K562 (cell line): ENCODE data around the gene POLD2. TPM values are rescaled to one million over a fixed set of nuclear protein-coding genes. Genes with fewer than 3 reads are reported as not detected.

ENCODE experiments used
- ATF7 ChIP-seq: fragments of 450-650 bp; IDR thresholded peaks from 2 replicates; pipeline ENCODE4 v1.7.1; 2014; ENCODE audit warnings: mild to moderate bottlenecking, moderate library complexity
- BCOR ChIP-seq: fragments of 450-650 bp; IDR thresholded peaks from 2 replicates; pipeline ENCODE4 v1.6.1; 2016
- BRF2 ChIP-seq: IDR thresholded peaks from 3 replicates; pipeline ENCODE4 v1.6.1; 2011; ENCODE audit warnings: borderline replicate concordance, mild to moderate bottlenecking; ENCODE audit not compliant: insufficient read length, insufficient read depth
- CBX5 ChIP-seq: IDR thresholded peaks from 2 replicates; pipeline ENCODE4 v1.6.1; 2014; ENCODE audit warnings: low read depth, borderline replicate concordance
- CREB1 ChIP-seq, 2 experiments: sonication (generic) in 1 of 2; formaldehyde crosslinking in 1 of 2; IDR thresholded peaks; 2 replicates each; pipeline versions ENCODE4 v1.6.1 to v1.8.0; 2012 to 2022; ENCODE audit warnings: inconsistent platforms in 1 of 2, mild to moderate bottlenecking in 1 of 2, missing genetic modification reagents in 1 of 2, moderate library complexity in 1 of 2
- EP300 ChIP-seq: IDR thresholded peaks from 2 replicates; pipeline ENCODE4 v1.6.1; 2012; ENCODE audit warnings: low read length, improper control_type of control experiment
- FOXM1 ChIP-seq, 2 experiments: fragments of 450-650 bp in 1 of 2; sonication (generic) in 1 of 2; formaldehyde crosslinking in 1 of 2; IDR thresholded peaks; 2 replicates each; pipeline versions ENCODE4 v1.6.1 to v1.9.0; 2017 to 2022; ENCODE audit warnings: low read depth in 2 of 2, mild to moderate bottlenecking in 2 of 2, missing genetic modification reagents in 1 of 2, moderate library complexity in 1 of 2
- HDAC8 ChIP-seq: fragments of 450-650 bp; IDR thresholded peaks from 2 replicates; pipeline ENCODE4 v1.6.1; 2016; ENCODE audit warnings: mild to moderate bottlenecking, missing genetic modification characterization, moderate library complexity, missing compliant biosample characterization
- HIVEP1 ChIP-seq: fragments of 250-450 bp; sonication (Bioruptor Pico); IDR thresholded peaks from 2 replicates; pipeline ENCODE4 v1.4.0; 2020; ENCODE audit warnings: mild to moderate bottlenecking
- NEUROD1 ChIP-seq: fragments of 150-350 bp; IDR thresholded peaks from 2 replicates; pipeline ENCODE4 v1.6.1; 2014; ENCODE audit warnings: borderline replicate concordance, low read length, low read depth; ENCODE audit not compliant: partially characterized antibody
- NONO ChIP-seq, 2 experiments: fragments of 200-400 bp in 1 of 2; fragments of 450-650 bp in 1 of 2; formaldehyde crosslinking in 1 of 2; IDR thresholded peaks; 2 replicates each; pipeline ENCODE4 v1.6.1; 2017; ENCODE audit warnings: low read depth in 2 of 2, mild to moderate bottlenecking in 2 of 2, moderate library complexity in 2 of 2, low read length in 1 of 2
- PTBP1 ChIP-seq: fragments of 200-400 bp; formaldehyde crosslinking; IDR thresholded peaks from 2 replicates; pipeline ENCODE4 v1.6.1; 2017; ENCODE audit warnings: low read depth, low read length
- SAFB ChIP-seq: fragments of 200-400 bp; formaldehyde crosslinking; IDR thresholded peaks from 2 replicates; pipeline ENCODE4 v1.6.1; 2017; ENCODE audit warnings: low read depth, low read length, borderline replicate concordance
- SMARCA5 ChIP-seq: fragments of 450-650 bp; IDR thresholded peaks from 2 replicates; pipeline ENCODE4 v1.6.1; 2016
- VEZF1 ChIP-seq: fragments of 200-800 bp; sonication (Bioruptor generic); IDR thresholded peaks from 2 replicates; pipeline ENCODE4 v1.6.1; 2017; ENCODE audit warnings: missing genetic modification characterization, missing compliant biosample characterization
- ZBTB49 ChIP-seq: sonication (generic); formaldehyde crosslinking; IDR thresholded peaks from 2 replicates; pipeline ENCODE4 v1.8.0; 2022; ENCODE audit warnings: missing genetic modification reagents, mild to moderate bottlenecking, borderline replicate concordance
- ZNF121 ChIP-seq: sonication (generic); formaldehyde crosslinking; conservative IDR thresholded peaks from 2 replicates; pipeline ENCODE4 v1.8.0; 2022; ENCODE audit warnings: missing genetic modification reagents
- ZNF224 ChIP-seq: sonication (generic); formaldehyde crosslinking; IDR thresholded peaks from 2 replicates; pipeline ENCODE4 v1.8.0; 2022; ENCODE audit warnings: mild to moderate bottlenecking, missing genetic modification reagents
- ZNF561 ChIP-seq: fragments of 450-650 bp; formaldehyde crosslinking; conservative IDR thresholded peaks from 2 replicates; pipeline ENCODE4 v1.4.0; 2020; ENCODE audit warnings: mild to moderate bottlenecking, moderate library complexity
- ZNF740 ChIP-seq, 3 experiments: fragments of 200-800 bp in 1 of 3; sonication (Bioruptor generic) in 1 of 3; sonication (generic) in 1 of 3; formaldehyde crosslinking in 1 of 3; IDR thresholded peaks; 2 replicates each; pipeline versions ENCODE4 v1.6.1 to v1.8.0; 2016 to 2022; ENCODE audit warnings: mild to moderate bottlenecking in 2 of 3, missing compliant biosample characterization in 2 of 3, missing genetic modification characterization in 2 of 3, missing genetic modification reagents in 1 of 3
- polyA plus RNA-seq, 8 experiments: library from polyadenylated mRNA; depleted of rRNA in 4 of 8; stranded (reverse) in 5 of 8; unstranded in 3 of 8; fragments of >200 nt; fragmentation: Nextera tagmentation in 2 of 8; fragmentation: Illumina TruSeq in 1 of 8; extraction: Ambion mirVana in 2 of 8; extraction: Trizol in 1 of 8; gene quantifications; 2 replicates each; pipeline versions ENCODE4 v1.2.1 to v1.2.3, GENCODE V29; 2011 to 2014; ENCODE audit warnings: inconsistent platforms in 1 of 8, missing spikeins in 1 of 8
- total RNA-seq, 7 experiments: library from RNA; depleted of rRNA in 6 of 7; stranded (reverse); fragments of >200 nt in 6 of 7; fragmentation: Illumina TruSeq in 2 of 7; extraction: Trizol in 2 of 7; gene quantifications; 2 replicates each; pipeline versions ENCODE4 v1.2.1 to v1.2.3, GENCODE V29; 2011 to 2021; ENCODE audit warnings: low replicate concordance in 1 of 7

Gene POLD2
- total and polyA plus RNA-seq, 9 of the 15 experiments (the other 6 are each of a cell fraction or from before 2014, with no cell fraction given) = 29.7 to 259 (median 225) TPM

GRCh38 chr7:44147026-44147991 is 24.0 kb upstream of the POLD2 start (continued):
- no peak for TF ChIP-seq ZNF121 (CRISPR knock-in tag)
- no peak for TF ChIP-seq HDAC8 (tag)
- TF ChIP-seq BRF2 = no peak
- TF ChIP-seq SAFB = no peak
- TF ChIP-seq CBX5 = no peak
- TF ChIP-seq ATF7 = 0 out of 2 replicates have a peak, but pooled peaks have one; percentile 26
- TF ChIP-seq SMARCA5 = no peak
- TF ChIP-seq EP300 = peak; percentile 83; the same call in 1 of the 2 replicates
- TF ChIP-seq FOXM1 (IDR thresholded peaks at IDR 0.05; ENCODE audit: low read depth) = peak; percentile 69; the same call in 1 of the 2 replicates
- TF ChIP-seq FOXM1 (CRISPR knock-in tag; IDR thresholded peaks at IDR 0.05; ENCODE audit: low read depth) = no peak
- TF ChIP-seq ZNF740 (CRISPR knock-in tag; IDR thresholded peaks at IDR 0.05) = no peak
- no peak for TF ChIP-seq ZNF740 (tag; IDR thresholded peaks at IDR 0.05)
- no peak for TF ChIP-seq NONO (IDR thresholded peaks at IDR 0.05; ENCODE audit: low read depth in 2 of 2, low read length in 1 of 2)
- no peak for TF ChIP-seq ZBTB49 (CRISPR knock-in tag)
- peak; percentile 54; the same call in 1 of the 2 replicates for TF ChIP-seq BCOR
- no peak for TF ChIP-seq ZNF224 (CRISPR knock-in tag)
- no peak for TF ChIP-seq PTBP1
- peak; percentile 74 for TF ChIP-seq NEUROD1
- TF ChIP-seq VEZF1 (CRISPR knock-in tag) = peak; percentile 71
- no peak for TF ChIP-seq ZNF561 (CRISPR knock-in tag)
- peak; percentile 37; the same call in 1 of the 2 replicates for TF ChIP-seq CREB1 (IDR thresholded peaks at IDR 0.05)
- TF ChIP-seq CREB1 (CRISPR knock-in tag; IDR thresholded peaks at IDR 0.05) = no peak
- no peak for TF ChIP-seq HIVEP1 (CRISPR knock-in tag)
